NOMO-1 treated with dmso at 0.1 percent for 144 hours (cell line): ENCODE data around the gene OVCA2.

Experiments used
- DNase-seq: peaks from one replicate; lab custom pipeline; 2025; ENCODE audit not compliant: unreplicated experiment; lab: John Stamatoyannopoulos, UW

Gene OVCA2

DNA sequence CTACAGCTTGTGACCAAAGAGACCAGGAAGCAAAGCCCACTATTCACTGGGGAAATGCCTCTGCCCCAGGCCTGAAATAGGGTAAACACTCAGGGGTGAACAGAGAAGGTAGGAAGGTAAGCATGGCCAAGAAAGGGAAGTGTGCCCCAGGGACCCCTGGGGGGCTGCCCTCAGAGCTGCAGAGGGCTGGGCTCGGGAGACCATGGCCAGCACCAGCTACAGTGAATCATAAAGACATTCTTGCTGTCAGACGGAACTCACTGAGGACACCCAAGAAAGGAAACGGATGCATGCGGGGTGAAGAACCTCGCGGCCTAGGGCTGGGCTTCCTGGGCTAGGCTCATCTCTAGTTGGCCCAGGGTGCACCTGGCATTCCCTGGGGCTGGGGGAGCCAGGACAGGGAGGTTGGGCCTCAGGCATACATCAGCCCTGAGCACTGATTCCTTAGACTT, 22.7 kb downstream of the OVCA2 start:
- no peak for DNase-seq

DNA sequence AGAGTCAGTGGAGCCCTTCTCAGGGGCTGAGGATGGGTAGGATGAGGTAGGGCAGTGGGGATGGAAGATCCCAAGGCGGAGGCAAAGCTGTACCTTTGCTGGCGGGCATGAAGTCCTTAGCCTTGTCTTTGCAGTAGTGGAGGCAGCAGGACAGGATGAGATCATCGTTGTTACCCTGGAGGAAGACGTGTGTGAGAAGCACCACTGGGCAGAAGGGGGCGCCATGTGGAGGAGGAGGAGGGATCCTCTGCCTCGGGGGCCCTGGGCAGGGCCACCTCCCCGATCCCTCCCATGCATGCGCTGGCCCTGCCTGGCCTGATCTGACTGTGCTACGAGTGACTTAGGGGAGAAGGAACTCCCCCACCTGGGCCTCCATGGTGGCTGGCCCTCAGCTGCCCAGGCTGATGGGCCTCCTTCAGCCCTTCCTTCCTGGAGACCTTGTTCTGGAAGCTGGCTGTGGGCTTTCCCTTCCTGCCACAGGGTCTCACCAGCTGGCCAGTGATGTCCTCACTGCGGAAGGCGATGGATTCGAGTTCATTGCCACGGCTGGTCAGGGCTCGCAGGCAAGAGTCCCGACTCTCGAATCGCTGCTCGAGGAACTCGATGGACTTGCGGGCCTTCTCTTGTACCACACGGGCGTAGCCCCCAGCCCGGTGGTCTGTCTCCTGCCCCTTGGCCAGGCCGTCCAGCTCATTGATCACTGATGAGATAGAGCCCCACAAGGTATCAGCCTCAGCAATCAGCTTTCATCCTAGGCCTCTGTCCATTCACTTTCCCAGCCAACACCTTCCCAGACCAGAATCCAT, 23.4 kb downstream of the OVCA2 start:
- peak; percentile 21 for DNase-seq

DNA sequence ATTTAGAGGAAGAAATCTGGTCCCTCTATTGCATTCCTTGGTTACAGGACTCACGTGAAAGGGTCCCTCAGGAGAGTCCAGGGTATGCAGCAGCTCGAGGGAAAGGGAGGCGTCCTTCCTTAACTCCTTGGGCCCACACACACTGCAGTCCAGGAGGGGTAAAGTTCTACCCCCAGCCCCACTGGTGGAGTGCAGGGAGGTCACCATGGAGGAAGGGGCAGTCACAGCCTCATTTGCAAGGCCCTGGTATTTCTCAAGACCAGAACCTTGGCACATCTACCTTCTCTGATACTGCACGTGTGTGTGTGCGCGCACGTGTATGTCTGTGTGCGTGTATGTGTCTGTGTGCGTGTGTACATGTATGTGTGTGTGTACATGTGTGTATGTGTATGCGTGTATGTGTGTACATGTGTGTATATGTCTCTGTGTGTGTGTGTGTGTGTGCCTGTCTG, 24.2 kb downstream of the OVCA2 start:
- no peak for DNase-seq

DNA sequence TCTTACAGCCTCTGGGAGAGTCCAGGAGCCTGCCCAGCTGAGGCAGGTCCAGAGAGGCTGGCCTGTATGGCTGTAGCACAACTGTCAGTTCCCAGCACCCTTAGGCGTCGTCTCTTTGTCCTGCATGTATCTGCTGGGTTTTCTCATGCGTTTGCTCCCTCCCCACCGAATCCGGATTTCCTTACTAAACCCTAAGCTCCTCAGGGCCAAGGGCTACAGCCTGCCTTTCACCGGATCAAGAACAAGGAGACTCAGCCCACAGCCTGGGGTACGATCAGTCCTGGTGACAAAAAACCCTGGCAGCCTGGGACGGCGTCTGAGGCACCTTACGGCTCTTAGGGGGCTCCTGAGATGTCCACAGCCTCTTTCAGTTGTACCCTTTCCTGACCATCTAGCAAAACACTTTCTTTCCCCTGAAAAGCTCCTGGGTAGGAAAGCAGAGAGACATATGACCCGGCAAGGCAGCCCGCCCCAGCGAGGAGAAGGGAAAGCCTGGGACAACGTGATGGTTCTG, 25.3 kb downstream of the OVCA2 start:
- DNase-seq = no peak

DNA sequence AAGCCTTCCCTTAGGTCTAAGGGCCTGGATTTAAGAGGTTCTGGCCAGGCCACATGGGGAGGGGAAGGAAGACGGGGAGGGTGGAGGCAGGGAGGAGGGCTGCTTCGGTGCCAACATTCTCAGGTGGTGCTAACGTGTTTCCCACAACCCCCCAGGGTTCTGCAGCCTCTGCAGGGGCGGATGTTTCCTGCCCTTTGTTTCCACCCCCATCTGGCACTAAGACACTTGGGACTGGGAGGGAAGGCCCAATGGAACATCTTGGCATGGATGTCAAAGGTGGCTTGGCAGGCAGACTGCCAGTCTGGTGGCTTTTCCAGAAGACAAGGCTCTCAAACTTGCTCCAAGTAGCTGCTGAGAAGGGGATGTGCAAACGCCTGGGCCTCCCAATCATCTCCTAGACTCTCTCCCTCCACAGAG, 25.8 kb downstream of the OVCA2 start:
- no peak for DNase-seq

DNA sequence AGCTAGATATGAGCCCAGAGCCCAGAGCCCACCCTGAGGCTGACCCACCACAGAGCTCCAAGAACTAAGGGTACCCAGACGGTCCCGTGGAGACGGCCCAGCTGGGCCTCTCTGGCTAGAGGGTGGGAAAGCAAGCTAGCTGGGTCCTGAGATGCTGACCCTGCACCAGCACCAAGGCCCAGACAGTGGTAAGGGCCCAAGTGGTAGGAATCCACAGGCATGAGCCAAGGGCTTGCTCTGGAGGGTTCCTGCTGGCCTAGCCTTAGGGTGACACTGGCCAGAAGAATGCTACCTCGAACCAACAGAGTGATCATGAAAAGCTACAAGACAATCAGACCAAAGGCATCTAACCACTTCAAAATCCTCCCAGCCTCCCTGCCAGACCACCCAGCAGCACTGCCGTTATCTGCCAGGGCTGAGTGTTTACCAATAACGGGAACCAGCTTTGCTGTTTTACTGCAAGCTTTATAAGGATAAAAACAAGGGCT, 26.3 kb downstream of the OVCA2 start:
- no peak for DNase-seq

DNA sequence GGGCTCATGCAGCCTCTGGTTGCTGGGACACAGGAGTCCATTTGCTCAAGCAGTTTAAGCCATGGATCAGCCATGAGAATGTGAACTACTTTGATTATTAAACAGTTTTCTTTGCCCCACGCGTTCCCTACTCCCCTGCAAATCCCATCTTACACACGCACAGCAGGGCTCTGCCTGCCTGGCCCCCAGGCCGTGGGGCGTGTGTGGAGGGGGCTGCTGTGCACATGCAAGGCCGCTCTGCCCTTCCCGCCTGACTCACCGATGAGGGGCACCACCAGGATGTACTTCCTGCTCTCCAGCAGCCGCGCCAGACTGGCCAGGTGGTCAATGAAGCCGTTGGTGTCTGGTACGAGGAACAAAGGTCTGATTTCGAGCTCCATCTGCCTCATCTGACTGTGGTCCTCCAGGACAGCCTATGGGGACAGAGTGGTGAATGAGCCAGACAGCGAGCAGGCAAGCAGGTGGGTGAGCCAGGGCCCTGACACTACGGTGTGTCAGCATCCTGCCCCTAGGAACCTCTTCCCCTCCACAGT, 26.8 kb downstream of the OVCA2 start:
- DNase-seq = no peak

DNA sequence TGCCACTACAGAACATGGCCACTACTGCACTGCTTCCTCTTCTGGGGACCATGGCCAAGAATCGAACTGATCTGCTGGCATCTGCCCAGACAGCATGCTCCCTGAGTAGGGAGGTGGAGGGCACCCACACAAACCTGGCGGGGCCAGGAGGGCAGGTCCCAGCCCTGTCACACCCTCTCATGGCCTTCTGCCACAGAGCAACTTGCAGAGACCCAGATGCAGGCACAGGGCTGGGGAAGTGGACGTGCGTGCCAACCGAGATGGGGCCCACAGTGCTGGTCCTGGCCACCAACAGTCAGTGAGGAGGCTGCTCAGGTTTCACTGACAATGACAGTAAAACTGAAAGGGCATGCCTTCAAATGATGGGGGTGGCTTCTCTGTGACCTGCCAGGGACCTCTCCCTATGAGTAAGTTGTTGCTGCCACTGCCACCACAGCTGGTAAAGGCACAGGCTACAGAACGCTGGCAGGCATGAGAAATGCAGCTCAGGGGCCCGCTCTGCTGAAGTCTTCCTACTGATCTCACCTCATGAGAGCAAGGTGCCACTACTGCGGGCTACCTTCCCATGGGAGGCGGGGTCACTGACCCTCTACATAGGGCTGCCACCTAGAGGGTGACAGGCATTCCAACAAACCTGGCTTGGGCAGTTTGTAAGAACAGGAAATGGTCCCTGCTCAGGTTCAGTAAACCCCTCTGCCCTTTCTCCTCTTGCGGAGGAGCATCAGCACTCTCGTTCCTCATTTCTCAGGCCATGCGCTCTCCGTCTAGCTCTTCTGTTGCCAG, 28.6 kb downstream of the OVCA2 start:
- DNase-seq = no peak

DNA sequence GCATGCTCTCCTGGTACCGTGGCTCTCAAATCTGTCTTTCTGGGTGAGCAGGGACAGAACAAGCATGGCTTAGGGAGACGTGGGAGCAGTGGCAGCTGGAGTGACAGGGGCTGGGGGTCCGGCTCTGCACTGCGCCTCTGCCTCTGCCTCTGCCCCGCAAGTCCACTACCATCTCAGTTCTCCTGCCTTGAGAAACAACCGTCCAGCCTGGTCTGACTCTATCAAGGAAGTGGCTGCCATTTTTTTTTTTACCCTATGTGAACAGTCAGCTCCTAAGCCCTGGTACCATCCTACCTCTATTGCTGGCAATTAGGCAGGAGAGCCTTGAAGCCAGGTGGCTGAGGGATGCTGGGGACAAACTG, 29.2 kb downstream of the OVCA2 start:
- DNase-seq = no peak

DNA sequence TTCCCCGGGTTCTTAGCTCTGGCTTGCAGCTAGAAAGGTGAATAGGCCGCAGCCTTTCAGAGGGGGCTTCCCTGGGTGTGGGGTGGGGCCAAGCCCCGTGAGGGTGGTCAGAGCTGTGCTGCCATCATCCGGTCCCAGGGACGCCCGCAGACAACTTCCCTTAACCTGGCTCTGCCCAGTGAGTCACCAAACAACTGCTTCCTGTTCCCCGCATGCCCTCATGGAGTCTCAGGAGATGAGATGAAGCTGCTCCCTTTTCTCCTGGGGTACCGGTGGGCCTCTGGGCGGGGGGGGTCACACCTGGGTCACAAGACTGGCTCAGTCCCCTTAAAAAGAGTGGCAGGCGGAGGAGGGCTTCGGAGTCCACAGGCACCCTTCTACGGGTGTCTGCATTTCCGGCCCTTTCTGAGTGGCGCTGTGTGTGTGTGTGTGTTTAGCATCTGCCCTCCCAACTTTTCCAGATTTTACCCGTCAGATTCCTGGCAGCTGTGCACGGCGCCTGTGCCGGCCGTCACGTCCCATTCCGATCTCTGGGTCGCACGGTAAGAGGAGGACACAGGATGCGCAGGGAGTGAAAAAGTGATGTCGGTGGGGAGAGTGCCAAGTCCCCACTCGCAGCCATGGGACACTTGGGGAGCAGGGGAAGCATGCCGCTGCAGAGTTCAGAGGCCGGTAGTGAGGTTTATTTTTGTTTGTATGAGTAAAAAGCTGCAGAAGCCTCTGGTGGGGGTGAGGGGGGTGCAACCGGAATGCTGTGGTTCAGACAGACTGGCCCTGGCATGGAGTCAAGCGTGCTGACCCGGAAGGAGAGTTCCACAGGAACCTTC, 29.8 kb downstream of the OVCA2 start:
- no peak for DNase-seq

DNA sequence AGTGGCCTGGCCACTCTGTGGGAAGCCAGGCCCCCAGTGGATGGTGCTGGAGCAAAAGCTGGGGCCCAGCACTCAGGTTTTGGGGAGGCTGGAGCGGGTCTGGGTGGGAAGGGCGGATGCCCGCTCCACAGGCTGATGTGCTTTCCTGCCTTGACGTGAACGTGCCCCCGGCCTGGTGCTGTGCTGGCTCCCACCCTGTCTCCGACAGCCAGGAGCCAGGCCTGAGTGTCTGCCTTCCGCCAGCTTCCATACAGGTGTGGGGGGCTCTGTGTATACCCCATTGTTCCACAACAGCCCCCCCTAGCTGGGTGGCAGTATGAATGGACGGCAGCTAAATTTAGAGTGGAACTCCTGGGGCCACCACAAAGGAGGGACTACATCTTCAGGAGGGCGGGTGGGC, 33.1 kb downstream of the OVCA2 start:
- no peak for DNase-seq

DNA sequence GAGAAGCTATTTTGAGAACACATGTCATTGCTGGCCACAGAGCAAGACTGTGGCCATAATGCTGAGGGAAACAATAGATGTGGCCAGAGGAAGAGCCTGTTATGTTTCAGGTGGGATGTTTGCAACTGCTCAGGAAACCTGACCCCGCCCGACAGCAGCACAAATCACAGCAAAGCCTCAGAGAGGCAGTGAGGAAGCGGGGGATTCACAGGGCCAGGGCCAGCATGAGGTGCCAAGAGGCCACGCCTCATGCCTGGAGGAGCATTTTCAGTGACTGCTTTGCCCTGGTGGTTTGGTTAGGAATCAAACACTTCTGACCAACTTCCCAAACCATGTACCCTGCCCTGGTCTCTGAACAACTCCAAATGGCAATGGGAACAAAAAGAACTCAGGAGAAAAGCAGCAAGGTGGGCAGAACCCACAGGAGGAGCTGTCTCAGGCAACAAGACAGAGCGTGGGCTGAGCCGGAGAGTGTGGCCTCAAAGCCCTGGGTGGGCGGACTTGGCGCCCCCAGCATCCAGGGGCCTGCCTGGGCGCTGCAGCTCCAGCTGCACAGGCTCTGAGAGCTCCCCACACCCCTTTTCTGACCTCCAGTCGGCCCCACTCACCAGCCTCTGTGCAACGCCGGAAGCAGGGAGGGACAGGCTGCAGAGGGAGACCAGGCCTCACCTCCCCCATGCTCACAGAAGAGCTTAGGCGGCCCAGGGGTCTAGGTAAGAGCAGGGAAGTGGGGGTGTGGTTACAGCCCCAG, 33.7 kb downstream of the OVCA2 start:
- no peak for DNase-seq

DNA sequence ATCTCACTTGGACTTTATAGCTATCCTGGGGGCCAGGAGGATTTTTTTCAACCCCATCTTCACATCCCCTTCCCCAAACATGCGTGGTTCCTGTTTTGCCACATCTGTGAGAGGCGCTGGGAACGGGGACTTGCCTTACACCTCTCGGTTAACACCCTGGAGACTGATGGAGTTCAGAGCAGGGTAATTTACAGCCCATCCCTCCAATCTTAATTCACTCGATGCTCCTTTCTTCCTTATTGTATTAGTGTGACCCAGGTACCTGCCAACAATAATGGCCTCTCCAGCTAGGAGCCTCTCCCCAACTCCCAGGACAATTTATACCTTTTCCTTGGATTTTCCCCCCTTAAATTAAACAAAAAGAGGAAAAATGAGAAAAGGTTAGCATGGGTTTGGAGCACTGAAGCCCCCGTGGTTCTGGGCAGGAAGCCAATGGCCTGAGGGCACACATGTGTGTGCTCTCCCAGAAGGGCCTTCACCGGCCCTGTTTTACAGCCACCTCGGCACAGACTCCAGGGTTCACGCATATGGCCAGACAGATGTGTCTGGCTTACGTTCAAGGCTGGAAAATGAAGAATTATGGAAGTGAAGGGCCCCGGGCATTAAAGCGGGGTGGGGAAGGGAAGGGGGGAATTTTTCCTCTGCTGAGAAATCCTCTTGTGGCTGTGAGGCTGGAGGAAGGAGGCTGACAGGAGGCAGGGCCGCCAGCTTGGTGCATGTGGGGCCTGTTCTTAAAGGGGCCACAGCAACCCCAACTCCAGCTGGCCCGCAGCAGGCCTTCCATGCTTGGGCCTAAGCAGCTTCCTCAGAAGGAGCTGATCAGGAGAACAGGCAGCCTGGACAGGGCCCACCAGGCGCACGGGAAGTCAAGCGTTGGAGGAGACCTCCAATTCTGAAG, 34.5 kb downstream of the OVCA2 start:
- no peak for DNase-seq

DNA sequence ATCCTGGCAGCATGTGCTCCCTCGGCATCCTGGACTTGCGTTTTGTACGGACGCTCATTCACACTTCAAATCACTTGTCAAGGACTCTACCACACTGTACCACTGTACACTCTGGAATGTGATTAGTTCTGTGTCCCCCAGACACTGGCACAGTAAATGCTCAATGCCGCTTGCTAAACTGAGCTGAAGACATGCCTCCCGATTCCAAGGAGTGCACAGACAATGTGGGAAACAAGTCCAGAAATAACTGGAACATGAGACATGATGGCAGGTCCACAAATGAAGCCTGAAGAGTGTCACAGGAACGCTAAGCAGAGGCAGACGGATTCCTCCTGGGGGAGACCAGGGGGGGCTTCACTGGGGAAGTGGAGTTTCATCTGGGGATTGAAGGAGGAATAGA, 35.2 kb downstream of the OVCA2 start:
- DNase-seq = no peak

DNA sequence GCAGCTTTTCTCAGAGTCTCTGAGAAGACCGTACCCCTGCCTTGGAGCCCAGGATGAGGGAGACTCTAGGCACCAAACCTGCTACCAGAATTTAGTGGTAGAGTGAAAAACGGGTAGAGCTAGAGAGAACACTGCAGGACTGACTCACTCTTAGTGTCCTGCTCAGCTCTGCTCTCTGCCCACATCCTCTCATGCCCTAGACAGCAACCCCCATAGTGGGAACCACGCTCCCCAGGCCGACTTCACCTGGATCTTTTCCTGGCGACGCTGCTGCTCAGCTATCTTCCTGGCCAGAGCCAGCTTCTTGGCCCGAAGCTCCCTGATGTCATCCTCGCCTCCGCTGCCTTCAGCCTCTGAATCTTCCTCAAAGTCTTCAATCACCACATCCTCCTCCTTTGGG, 39.7 kb downstream of the OVCA2 start:
- no peak for DNase-seq

DNA sequence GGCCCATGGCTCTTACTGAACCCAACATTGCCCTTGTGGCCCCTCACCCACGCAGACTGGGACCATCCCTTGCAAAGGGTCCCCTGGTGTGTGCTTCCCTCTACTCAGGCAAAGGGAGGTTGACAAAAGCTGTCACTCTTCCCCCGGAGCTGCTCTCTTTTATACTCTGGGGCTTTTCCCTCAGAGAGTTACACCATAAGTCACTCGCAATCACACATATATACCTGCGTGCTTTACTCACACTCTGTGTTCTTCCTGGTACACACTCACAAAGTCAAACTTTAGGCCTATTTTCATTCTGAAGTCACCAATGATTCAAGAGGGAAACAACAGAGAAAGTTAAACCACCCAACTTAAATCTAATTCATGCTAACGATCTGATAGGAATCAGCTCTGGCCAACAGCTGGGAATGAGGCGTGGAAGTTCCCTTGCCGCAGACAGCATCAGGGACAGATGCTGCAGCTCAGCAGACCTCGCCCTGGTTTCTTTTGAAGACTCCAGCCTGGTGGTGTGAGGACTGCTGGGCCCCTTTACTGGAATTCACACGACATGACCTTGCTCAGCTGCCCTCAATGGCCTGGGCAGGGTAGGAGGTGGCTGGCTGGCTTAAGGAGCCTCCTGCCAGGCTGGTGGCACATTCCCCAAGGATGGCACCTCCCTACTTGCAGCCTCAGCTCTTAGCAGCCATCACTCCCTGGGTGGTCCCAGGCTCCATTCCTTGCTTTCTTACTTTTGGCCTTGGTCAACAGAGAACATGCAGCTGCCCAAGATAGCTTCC, 40.4 kb downstream of the OVCA2 start:
- no peak for DNase-seq

DNA sequence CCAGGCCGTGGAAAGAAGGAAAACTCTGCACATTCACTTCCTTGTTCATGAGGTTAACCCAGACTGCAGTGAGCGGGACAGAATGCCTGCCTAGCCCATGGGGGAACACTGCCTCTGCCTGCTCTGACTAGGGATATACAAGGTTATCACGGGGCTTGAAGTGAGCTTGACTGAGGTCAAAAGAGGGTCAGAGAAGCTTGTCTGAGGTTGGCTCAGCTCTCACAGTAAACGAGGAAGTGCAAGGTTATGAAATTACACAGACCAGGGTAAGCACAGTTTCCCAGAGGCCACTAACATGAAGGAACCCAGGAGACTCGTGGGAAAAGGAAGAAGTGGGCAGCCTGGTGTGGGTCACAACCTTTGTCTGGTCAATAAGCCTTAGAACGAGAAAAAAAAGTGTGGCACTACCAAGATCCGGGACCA, 41.8 kb downstream of the OVCA2 start:
- DNase-seq = peak; percentile 73

DNA sequence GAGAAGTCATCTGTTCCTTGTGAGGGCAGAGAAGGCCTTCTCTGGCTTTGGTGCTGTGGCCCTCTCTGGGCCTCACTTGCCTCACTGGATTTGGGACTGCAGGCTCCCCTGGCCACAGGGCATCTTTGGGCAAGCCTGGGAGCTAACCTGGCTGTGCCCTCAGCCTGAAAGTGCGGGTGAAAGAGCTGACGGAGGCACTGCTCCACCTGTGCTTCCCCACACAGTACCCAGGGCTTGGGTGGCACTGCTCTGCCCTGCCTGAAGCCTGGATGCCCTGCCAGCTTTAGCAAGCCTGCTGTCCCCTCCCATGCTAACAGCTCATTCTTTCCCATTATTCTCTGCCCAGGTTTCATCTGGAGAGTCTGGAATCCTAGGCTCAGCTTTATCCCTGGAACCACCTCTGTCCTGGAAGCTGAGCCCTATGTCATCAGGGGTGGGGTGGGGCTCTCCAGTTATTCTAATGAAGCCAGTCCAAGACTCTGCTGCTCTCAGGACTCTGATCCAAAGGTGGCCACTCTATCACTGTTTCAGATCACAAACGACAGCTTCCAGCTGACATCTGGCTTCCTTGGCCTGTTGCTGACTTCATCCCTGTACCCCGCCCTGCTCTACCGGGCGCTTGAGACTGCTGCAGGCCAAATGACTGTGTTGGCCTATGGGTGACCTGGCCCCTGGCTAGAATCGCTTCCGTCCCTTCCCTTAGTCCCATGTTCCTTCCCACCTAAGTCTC, 42.4 kb downstream of the OVCA2 start:
- no peak for DNase-seq
